CD4-positive, CD25-positive, alpha-beta regulatory T cell (primary cell): ENCODE data around the gene TSSK6. TPM values are rescaled to one million over a fixed set of nuclear protein-coding genes. Genes with fewer than 3 reads are reported as not detected.

Experiments
- ATAC-seq, 2 donors: fragments of 150-1000 bp; cut with Tn5 transposase; one replicate each; pipeline ENCODE4 v1.10.0; 2021; ENCODE audit warnings: low read depth in 2 of 2, moderate number of reproducible peaks in 2 of 2, moderate library complexity in 1 of 2
- DNase-seq, 3 donors: peaks; one replicate each; pipeline versions ENCODE4 v3.0.0 to v3.0.0-alpha.2; 2012 to 2022; ENCODE audit warnings: mixed read lengths in 1 of 3
- H3K27ac ChIP-seq: one replicate; pipeline ENCODE4 v1.7.0; 2013; ENCODE audit warnings: mild to moderate bottlenecking, low read length; ENCODE audit not compliant: insufficient read depth, poor library complexity, severe bottlenecking
- H3K27me3 ChIP-seq: one replicate; pipeline ENCODE4 v1.7.0; 2013; ENCODE audit warnings: low read length; ENCODE audit not compliant: control insufficient read depth, insufficient read depth
- H3K36me3 ChIP-seq: one replicate; pipeline ENCODE4 v1.7.0; 2013; ENCODE audit warnings: mild to moderate bottlenecking, low read length, moderate library complexity; ENCODE audit not compliant: control insufficient read depth, insufficient read depth
- H3K4me1 ChIP-seq: 2 replicates; pipeline ENCODE4 v1.7.0; 2013; ENCODE audit warnings: mild to moderate bottlenecking, low read length; ENCODE audit not compliant: insufficient read depth, control insufficient read depth, poor library complexity, severe bottlenecking
- H3K4me3 ChIP-seq: one replicate; pipeline ENCODE4 v1.7.0; 2013; ENCODE audit warnings: low read depth, mild to moderate bottlenecking, low read length, moderate library complexity
- H3K9me3 ChIP-seq, 2 experiments: 1 replicate in 1 of 2; 2 replicates in 1 of 2; pipeline ENCODE4 v1.7.0; 2013; ENCODE audit warnings: low read length in 2 of 2, mild to moderate bottlenecking in 1 of 2, moderate library complexity in 1 of 2; ENCODE audit not compliant: control insufficient read depth in 2 of 2
- H3K27ac Mint-ChIP-seq, 3 donors: one replicate each; pipeline ENCODE4 v1.8.0; 2020 to 2022; ENCODE audit warnings: mild to moderate bottlenecking in 3 of 3, mixed read lengths in 3 of 3, moderate library complexity in 2 of 3
- H3K27me3 Mint-ChIP-seq: one replicate; pipeline ENCODE4 v1.8.0; 2022; ENCODE audit warnings: mild to moderate bottlenecking, mixed read lengths
- H3K36me3 Mint-ChIP-seq: one replicate; pipeline ENCODE4 v1.8.0; 2020; ENCODE audit warnings: mixed read lengths
- H3K4me1 Mint-ChIP-seq, 4 donors: one replicate each; pipeline ENCODE4 v1.8.0; 2020 to 2022; ENCODE audit warnings: mixed read lengths in 4 of 4, mild to moderate bottlenecking in 1 of 4
- H3K4me3 Mint-ChIP-seq, 4 donors: one replicate each; pipeline ENCODE4 v1.8.0; 2020 to 2022; ENCODE audit warnings: mild to moderate bottlenecking in 4 of 4, mixed read lengths in 4 of 4, moderate library complexity in 3 of 4
- H3K9me3 Mint-ChIP-seq, 7 donors: one replicate each; pipeline ENCODE4 v1.8.0; 2020 to 2022; ENCODE audit warnings: mixed read lengths in 7 of 7, mild to moderate bottlenecking in 3 of 7, moderate library complexity in 2 of 7
- polyA plus RNA-seq, 4 donors: library from polyadenylated mRNA; unstranded; fragments of 300-500 nt; fragmentation: Illumina TruSeq; gene quantifications; one replicate each; pipeline ENCODE4 v1.2.3, GENCODE V29; 2021
- total RNA-seq: library from RNA; stranded (reverse); gene quantifications from one replicate; pipeline ENCODE4 v1.2.3, GENCODE V29; 2022

Gene TSSK6
- total and polyA plus RNA-seq, 5 donors from 2014 or later: 1.6 to 6.2 (median 2.0) TPM

DNA sequence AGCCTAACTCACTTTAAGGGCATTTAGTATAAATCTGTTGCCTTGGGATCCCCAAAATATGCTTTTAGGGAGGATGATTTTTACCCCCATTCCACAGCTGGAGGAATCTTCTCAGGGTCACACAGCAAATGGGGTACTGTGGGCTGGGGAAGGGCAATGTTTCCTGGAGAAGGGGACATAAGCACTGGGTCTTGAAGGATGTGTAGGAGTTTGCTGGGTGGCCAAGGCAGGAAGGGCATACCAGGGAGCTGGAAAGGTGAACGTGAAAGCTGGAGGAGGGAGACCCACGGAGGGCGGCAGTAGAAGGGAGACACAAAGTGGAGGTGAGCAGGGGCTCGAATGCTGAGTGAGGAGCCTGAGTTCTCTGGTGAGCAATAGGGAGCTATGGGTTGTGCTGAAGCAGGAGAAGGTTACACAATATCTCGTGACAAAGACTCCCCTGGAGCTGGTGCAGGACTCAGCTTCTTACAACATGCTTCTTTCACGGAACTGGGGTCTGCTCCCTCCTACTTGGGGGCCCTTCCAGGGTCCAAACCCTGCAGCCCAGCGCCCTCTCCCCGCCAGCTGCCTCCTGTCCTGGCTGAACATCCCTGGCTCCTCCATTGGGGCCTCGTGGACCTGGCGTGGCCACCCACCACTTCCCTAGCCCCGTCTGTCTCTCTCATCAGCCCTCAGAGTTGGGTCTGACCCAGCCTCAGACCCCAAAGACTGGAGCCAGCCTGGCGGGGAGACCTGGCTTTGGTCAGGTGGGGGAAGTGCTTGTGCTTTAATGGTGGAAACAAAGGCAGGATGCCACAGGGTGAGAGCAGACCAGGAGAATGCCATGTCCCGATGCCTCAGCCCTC lies 33.8 kb upstream of the TSSK6 start:
- Histone ChIP-seq H3K9me3 (no peaks in the 10 kb centered on the region), H3K36me3 (no peaks in the 10 kb centered on the region), H3K27ac (no peak overlapping the region), H3K4me1 (no peaks in the 10 kb centered on the region), H3K4me3 (no peak overlapping the region), H3K27me3 (no peaks in the 10 kb centered on the region)
- H3K27me3 Mint-ChIP-seq: no peaks in the 10 kb centered on the region
- H3K4me1 Mint-ChIP-seq: no peaks in the 10 kb centered on the region
- ATAC-seq (no peak), DNase-seq (no peak)
- no peaks in the 10 kb centered on the region for H3K36me3 Mint-ChIP-seq
- peak overlapping the region in 1 of 3 donors; percentile 68 for H3K27ac Mint-ChIP-seq
- H3K4me3 Mint-ChIP-seq: no peak overlapping the region
- no peaks in the 10 kb centered on the region for H3K9me3 Mint-ChIP-seq

DNA sequence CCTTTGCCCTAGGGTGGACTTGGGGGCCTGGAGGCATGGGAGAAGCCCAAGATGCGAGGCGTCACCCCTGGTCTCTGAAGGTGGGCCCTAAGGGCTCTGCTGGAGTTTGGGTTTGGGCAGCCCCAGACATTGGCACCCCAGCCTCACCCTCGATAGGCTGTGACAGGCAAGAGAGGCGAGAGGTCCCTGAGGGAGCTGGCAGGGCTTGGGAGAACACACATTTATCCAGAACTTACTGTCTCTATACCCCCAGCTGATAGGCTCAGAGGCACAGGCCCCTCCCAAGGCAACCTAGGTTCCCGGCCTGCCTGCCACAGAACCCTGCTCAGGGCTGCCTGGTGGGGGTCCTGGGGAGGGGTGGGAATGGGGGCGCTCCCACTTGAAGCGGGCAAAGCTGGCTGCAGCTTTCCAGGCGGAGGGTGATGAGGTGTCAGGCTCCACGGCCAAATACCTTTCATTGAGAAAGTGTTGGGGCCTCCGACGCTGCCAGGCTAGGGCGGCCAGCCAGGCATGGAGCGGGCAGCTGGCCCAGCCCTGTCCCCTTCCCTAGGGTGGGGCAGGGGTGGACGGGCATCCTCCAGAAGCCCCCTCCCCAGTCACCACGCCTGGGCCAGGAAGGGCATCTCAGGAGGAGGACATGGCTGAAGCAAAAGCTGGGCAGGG lies 32.5 kb upstream of the TSSK6 start:
- no peak overlapping the region for H3K27ac ChIP-seq
- no peaks in the 10 kb centered on the region for H3K27me3 ChIP-seq
- Mint-ChIP-seq H3K27me3 (no peaks in the 10 kb centered on the region), H3K9me3 (no peaks in the 10 kb centered on the region), H3K27ac (no peak overlapping the region), H3K36me3 (no peaks in the 10 kb centered on the region), H3K4me1 (no peaks in the 10 kb centered on the region), H3K4me3 (no peak overlapping the region)
- no peak overlapping the region for H3K4me3 ChIP-seq
- H3K36me3 ChIP-seq: no peaks in the 10 kb centered on the region
- H3K4me1 ChIP-seq: no peaks in the 10 kb centered on the region
- ATAC-seq (no peak), DNase-seq (no peak)
- no peaks in the 10 kb centered on the region for H3K9me3 ChIP-seq

DNA sequence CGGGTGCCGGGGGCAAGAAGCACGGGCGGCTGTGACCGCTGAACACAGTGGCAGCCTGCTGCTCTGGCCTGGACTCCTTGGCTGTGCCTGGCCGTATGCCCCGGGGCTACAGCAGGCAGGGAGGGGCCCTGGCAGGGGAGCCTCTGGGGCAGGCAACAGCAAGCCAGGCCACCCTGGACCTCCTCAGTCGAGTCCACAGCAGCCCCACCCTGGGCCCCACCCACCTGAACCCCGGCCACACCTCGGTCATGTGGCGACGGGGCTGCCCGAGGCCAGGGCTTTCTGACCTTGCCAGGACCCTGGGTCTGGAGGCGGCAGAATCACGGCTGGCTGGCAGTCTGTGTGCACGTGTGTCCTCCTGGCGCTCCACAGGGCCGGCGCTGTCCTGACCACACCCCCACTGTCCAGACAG lies 31.4 kb upstream of the TSSK6 start:
- H3K27ac ChIP-seq: no peak overlapping the region
- ATAC-seq (no peak), DNase-seq (no peak)
- no peaks in the 10 kb centered on the region for H3K36me3 Mint-ChIP-seq
- peaks cover 5% of the 10 kb centered on the region for H3K4me1 ChIP-seq
- H3K36me3 ChIP-seq: no peaks in the 10 kb centered on the region
- peaks cover 0 to 7% (median 4%) of the 10 kb centered on the region in 4 donors for H3K4me1 Mint-ChIP-seq
- no peaks in the 10 kb centered on the region for H3K9me3 ChIP-seq
- no peak overlapping the region for H3K4me3 Mint-ChIP-seq
- no peaks in the 10 kb centered on the region for H3K9me3 Mint-ChIP-seq
- H3K27me3 Mint-ChIP-seq: no peaks in the 10 kb centered on the region
- no peak overlapping the region for H3K4me3 ChIP-seq
- H3K27ac Mint-ChIP-seq: no peak overlapping the region
- H3K27me3 ChIP-seq: no peaks in the 10 kb centered on the region

DNA sequence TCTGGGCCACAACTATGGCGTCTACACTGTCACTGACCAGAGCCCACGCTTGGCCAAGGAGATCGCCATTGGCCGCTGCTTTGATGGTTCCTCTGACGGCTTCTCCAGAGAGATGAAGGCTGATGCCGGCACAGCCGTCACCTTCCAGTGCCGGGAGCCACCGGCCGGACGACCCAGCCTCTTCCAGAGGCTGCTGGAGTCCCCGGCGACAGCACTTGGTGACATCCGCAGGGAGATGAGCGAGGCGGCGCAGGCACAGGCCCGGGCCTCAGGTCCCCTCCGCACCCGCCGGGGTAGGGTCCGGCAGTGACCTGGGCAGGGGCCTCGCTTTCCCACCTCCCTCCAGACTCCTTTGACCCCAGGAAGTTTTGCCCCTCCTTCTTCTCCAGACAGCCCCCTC lies 30.4 kb upstream of the TSSK6 start:
- Mint-ChIP-seq H3K27ac (no peak overlapping the region), H3K27me3 (no peaks in the 10 kb centered on the region), H3K4me1 (peaks cover 0 to 16% (median 7%) of the 10 kb centered on the region in 4 donors), H3K36me3 (no peaks in the 10 kb centered on the region), H3K4me3 (no peak overlapping the region), H3K9me3 (no peaks in the 10 kb centered on the region)
- Histone ChIP-seq H3K27ac (no peak overlapping the region), H3K27me3 (no peaks in the 10 kb centered on the region), H3K4me3 (no peak overlapping the region), H3K4me1 (peaks cover 16% of the 10 kb centered on the region), H3K9me3 (no peaks in the 10 kb centered on the region), H3K36me3 (no peaks in the 10 kb centered on the region)
- DNase-seq: no peak
- ATAC-seq: no peak

DNA sequence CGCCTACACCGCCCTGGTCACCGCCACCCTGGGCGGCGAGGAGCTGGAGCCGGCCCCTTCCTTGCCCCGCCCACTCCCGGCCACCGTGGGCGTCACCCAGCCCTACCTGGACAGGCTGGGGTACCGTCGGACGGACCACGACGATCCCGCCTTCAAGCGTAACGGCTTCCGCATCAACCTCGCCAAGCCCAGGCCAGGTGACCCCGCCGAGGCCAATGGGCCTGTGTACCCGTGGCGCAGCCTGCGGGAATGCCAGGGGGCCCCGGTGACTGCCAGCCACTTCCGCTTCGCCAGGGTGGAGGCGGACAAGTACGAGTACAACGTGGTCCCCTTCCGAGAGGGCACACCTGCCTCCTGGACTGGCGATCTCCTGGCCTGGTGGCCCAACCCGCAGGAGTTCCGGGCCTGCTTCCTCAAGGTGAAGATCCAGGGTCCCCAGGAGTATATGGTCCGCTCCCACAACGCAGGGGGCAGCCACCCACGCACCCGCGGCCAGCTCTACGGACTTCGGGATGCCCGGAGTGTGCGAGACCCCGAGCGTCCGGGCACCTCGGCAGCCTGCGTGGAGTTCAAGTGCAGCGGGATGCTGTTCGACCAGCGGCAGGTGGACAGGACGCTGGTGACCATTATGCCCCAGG lies 29.7 kb upstream of the TSSK6 start:
- no peaks in the 10 kb centered on the region for H3K27me3 Mint-ChIP-seq
- H3K36me3 Mint-ChIP-seq: no peaks in the 10 kb centered on the region
- H3K4me1 Mint-ChIP-seq: peaks cover 0 to 19% (median 7%) of the 10 kb centered on the region in 4 donors
- no peak overlapping the region for H3K4me3 Mint-ChIP-seq
- no peaks in the 10 kb centered on the region for H3K36me3 ChIP-seq
- H3K27ac ChIP-seq: no peak overlapping the region
- no peak overlapping the region for H3K27ac Mint-ChIP-seq
- H3K9me3 ChIP-seq: no peaks in the 10 kb centered on the region
- H3K4me3 ChIP-seq: no peak overlapping the region
- peaks cover 19% of the 10 kb centered on the region for H3K4me1 ChIP-seq
- no peak for DNase-seq
- H3K9me3 Mint-ChIP-seq: no peaks in the 10 kb centered on the region
- ATAC-seq: no peak
- H3K27me3 ChIP-seq: no peaks in the 10 kb centered on the region

DNA sequence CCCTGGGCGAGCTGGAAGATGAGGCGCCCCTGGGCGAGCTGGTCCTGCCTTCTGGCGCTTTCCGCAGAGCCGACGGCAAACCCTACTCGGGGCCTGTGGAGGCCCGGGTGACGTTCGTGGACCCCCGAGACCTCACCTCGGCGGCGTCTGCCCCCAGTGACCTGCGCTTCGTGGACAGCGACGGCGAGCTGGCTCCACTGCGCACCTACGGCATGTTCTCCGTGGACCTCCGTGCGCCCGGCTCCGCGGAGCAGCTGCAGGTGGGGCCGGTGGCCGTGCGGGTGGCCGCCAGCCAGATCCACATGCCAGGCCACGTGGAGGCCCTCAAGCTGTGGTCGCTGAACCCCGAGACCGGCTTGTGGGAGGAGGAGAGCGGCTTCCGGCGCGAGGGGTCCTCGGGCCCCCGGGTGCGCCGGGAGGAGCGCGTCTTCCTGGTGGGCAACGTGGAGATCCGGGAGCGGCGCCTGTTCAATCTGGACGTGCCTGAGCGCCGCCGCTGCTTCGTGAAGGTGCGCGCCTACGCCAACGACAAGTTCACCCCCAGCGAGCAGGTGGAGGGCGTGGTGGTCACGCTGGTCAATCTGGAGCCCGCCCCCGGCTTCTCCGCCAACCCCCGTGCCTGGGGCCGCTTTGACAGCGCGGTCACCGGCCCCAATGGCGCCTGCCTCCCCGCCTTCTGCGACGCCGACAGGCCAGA lies 29.1 kb upstream of the TSSK6 start:
- no peaks in the 10 kb centered on the region for H3K36me3 Mint-ChIP-seq
- H3K27ac ChIP-seq: no peak overlapping the region
- H3K27ac Mint-ChIP-seq: no peak overlapping the region
- H3K9me3 Mint-ChIP-seq: no peaks in the 10 kb centered on the region
- H3K4me3 Mint-ChIP-seq: no peak overlapping the region
- H3K9me3 ChIP-seq: no peaks in the 10 kb centered on the region
- no peak for ATAC-seq
- H3K4me1 Mint-ChIP-seq: peaks cover 0 to 20% (median 7%) of the 10 kb centered on the region in 4 donors
- no peak for DNase-seq
- H3K36me3 ChIP-seq: no peaks in the 10 kb centered on the region
- peaks cover 19% of the 10 kb centered on the region for H3K4me1 ChIP-seq
- peaks cover 2% of the 10 kb centered on the region for H3K27me3 Mint-ChIP-seq
- H3K27me3 ChIP-seq: no peaks in the 10 kb centered on the region
- H3K4me3 ChIP-seq: no peak overlapping the region

DNA sequence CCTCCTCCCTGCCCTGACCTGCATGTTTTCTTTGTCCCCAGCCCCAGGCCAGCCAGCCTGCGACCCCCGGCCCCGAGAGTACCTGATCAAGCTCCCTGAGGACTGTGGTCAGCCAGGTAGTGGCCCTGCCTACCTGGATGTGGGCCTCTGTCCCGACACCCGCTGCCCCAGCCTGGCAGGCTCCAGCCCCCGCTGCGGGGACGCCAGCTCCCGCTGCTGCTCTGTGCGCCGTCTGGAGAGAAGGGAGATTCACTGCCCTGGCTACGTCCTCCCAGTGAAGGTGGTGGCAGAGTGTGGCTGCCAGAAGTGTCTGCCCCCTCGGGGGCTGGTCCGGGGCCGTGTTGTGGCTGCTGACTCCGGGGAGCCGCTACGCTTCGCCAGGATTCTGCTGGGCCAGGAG lies 28.3 kb upstream of the TSSK6 start:
- no peak overlapping the region for H3K4me3 Mint-ChIP-seq
- no peak for ATAC-seq
- H3K27ac Mint-ChIP-seq: peak overlapping the region in 1 of 3 donors; percentile 48
- H3K36me3 ChIP-seq: no peaks in the 10 kb centered on the region
- H3K4me1 ChIP-seq: peaks cover 25% of the 10 kb centered on the region
- DNase-seq: no peak
- H3K36me3 Mint-ChIP-seq: no peaks in the 10 kb centered on the region
- H3K27ac ChIP-seq: no peak overlapping the region
- peaks cover 9% of the 10 kb centered on the region for H3K27me3 Mint-ChIP-seq
- H3K4me1 Mint-ChIP-seq: peaks cover 0 to 28% (median 11%) of the 10 kb centered on the region in 4 donors
- H3K4me3 ChIP-seq: no peak overlapping the region
- H3K27me3 ChIP-seq: no peaks in the 10 kb centered on the region
- peaks cover 0 to 2% (median 0%) of the 10 kb centered on the region in 7 donors for H3K9me3 Mint-ChIP-seq
- no peaks in the 10 kb centered on the region for H3K9me3 ChIP-seq
